Left ventricle myocardium inferior (tissue), 1 donor: ENCODE measurements around the gene KRT31. TPM values are rescaled to one million over a fixed set of nuclear protein-coding genes. Genes with fewer than 3 reads are reported as not detected.
"Not testable (repeated sequence)": the region's sequence is repeated elsewhere in the genome, so short reads cannot be mapped to it uniquely, and the experiment has no call there.

Source experiments
- DNase-seq: peaks from one replicate; pipeline ENCODE4 v3.0.0-alpha.2; 2020
- H3K27ac ChIP-seq: fragments of 200-600 bp; replicated peaks from 2 replicates; pipeline ENCODE4 v1.8.0; 2021
- H3K27me3 ChIP-seq: fragments of 200-600 bp; 2 replicates; pipeline ENCODE4 v1.8.0; 2021; ENCODE audit warnings: low read depth
- H3K36me3 ChIP-seq: fragments of 200-600 bp; 2 replicates; pipeline ENCODE4 v1.8.0; 2021
- H3K4me1 ChIP-seq: fragments of 200-600 bp; 2 replicates; pipeline ENCODE4 v1.8.0; 2021
- H3K4me3 ChIP-seq: fragments of 200-600 bp; 2 replicates; pipeline ENCODE4 v1.8.0; 2021; ENCODE audit warnings: mild to moderate bottlenecking, moderate library complexity
- H3K9me3 ChIP-seq: fragments of 200-600 bp; replicated peaks from 2 replicates; pipeline ENCODE4 v1.8.0; 2021
- intact Hi-C: fragments of 100-400 bp; cut with micrococcal nuclease; formaldehyde crosslinking; loops from one replicate; pipeline ENCODE4 v1.11.0; 2022
- total RNA-seq: library from RNA; stranded (reverse); fragmentation: NEBNext Ultra II Directional; extraction: Animal tissue kit (Norgen Biotek cat#: 25700); gene quantifications from one replicate; pipeline ENCODE4 v1.2.1, GENCODE V29; 2021
- TF ChIP-seq, protein P1 (sequence below): fragments of 200-600 bp; IDR thresholded peaks from 2 replicates; pipeline ENCODE4 v1.8.0; 2021; ENCODE audit warnings: antibody characterized with exemption, mild to moderate bottlenecking, borderline replicate concordance
- donor health status: DM: no; HTN: yes; CAD: no; lungs with severe emphysema.

The KRT31 gene
- total RNA-seq, 1 donor from 2014 or later = not detected

DNA sequence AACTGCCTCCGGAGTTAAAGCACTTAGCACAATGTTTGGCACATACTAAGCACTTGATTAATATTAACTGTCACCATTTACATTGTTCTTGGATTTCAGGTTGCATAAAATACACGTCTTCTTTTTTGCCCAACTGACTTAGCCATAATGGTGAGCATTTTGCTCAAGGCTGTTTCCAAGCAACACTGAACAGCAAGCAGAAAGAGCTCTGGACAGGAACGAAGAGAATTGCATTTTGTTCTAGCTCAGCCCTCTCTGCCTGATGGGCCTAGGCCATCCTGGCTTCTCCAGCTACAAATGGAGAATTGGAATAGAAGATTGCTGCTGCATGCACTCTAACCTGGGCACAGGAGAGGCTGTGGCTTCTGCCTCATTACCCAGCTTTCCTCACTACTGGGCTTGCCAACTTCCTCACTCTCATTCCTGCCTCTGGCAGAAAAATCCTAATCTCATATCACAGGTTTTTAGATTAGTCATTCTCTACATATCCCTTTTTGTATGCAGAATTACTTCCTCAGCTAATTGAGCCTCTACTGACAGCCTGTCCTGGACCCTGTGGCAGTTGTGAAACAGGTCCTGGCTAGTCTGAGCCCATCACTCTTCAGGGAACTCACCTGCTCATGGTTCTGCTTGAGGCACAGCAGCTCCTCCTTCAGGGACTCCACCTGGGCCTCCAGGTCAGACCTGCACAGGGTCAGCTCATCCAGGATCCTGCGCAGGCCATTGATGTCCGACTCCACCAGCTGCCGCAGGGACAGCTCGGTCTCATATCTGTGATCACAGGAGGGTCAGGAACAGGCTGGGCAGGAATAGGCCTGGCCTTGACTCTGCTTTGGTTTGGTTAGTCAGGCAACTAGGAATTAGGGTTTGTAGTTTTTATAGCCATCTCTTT, 49.3 kb downstream of the KRT31 start:
- intact Hi-C loops = no loop called here
- no peaks in the 10 kb centered on the region for H3K36me3 ChIP-seq
- no peak overlapping the region for H3K27ac ChIP-seq
- TF ChIP-seq, protein P1, sequence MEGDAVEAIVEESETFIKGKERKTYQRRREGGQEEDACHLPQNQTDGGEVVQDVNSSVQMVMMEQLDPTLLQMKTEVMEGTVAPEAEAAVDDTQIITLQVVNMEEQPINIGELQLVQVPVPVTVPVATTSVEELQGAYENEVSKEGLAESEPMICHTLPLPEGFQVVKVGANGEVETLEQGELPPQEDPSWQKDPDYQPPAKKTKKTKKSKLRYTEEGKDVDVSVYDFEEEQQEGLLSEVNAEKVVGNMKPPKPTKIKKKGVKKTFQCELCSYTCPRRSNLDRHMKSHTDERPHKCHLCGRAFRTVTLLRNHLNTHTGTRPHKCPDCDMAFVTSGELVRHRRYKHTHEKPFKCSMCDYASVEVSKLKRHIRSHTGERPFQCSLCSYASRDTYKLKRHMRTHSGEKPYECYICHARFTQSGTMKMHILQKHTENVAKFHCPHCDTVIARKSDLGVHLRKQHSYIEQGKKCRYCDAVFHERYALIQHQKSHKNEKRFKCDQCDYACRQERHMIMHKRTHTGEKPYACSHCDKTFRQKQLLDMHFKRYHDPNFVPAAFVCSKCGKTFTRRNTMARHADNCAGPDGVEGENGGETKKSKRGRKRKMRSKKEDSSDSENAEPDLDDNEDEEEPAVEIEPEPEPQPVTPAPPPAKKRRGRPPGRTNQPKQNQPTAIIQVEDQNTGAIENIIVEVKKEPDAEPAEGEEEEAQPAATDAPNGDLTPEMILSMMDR = no peak
- no peaks in the 10 kb centered on the region for H3K4me1 ChIP-seq
- no peak for DNase-seq
- no peak overlapping the region for H3K4me3 ChIP-seq
- H3K9me3 ChIP-seq = peaks cover 1% of the 10 kb centered on the region
- peaks cover 41% of the 10 kb centered on the region for H3K27me3 ChIP-seq

DNA sequence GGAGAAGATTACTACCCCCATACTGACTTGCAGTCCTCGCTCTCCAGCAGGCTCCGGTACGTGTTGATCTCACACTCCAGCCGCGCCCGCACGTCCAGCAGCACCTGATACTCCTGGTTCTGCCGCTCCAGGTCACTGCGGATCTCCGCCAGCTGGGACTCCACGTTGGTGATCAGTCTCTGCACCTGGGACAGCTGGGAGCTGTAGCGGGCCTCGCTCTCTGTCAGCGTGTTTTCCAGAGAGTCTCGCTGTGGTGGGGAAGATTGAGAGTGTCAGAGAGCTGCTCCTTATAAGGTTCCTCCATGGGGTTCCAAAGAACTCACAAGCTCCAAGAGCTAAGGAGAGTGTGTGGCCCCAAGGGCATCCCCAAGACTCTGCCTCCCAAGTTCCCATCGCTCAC, 51.0 kb downstream of the KRT31 start:
- H3K4me1 ChIP-seq, H3K27ac ChIP-seq, H3K4me3 ChIP-seq, H3K36me3 ChIP-seq, DNase-seq, intact Hi-C loops: not testable (repeated sequence)
- H3K27me3 ChIP-seq = peaks cover 39% of the 10 kb centered on the region
- H3K9me3 ChIP-seq = peaks cover 18% of the 10 kb centered on the region

DNA sequence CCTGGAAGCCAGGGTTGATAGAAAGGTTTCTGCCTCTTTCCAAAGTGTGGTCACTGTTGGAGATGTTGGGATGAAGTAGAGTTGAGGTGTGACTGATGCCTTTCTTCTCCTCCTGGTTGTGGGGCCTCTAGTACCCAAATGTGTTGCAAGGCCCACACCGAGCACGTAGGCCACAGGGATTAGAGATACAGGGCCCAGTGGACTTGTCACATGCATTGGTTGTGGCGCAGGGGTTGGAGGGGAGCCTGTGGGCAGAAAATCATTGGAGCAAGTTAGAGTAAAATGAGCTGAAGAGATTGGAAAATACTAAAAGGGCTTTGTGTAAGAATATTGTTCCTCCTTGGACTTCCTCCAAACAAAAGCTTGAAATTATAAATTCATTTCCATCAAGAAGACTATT, 51.4 kb downstream of the KRT31 start:
- peaks cover 41% of the 10 kb centered on the region for H3K27me3 ChIP-seq
- peaks cover 19% of the 10 kb centered on the region for H3K9me3 ChIP-seq
- TF ChIP-seq, protein P1 = no peak
- H3K36me3 ChIP-seq = no peaks in the 10 kb centered on the region
- no peak for DNase-seq
- intact Hi-C loops = no loop called here
- H3K4me3 ChIP-seq = no peak overlapping the region
- H3K27ac ChIP-seq = no peak overlapping the region
- no peaks in the 10 kb centered on the region for H3K4me1 ChIP-seq

Other genes starting within 250 kb of the KRT31 start
- gene KRTAP4-5, start 247.8 kb downstream of the KRT31 start, total RNA-seq = not detected
- gene KRTAP4-4, start 236.9 kb downstream of the KRT31 start, total RNA-seq = not detected
- gene KRTAP4-3, start 229.4 kb downstream of the KRT31 start, total RNA-seq = not detected
- not detected for gene KRTAP4-2, start 219.4 kb downstream of the KRT31 start, total RNA-seq
- gene KRTAP4-1, start 212.7 kb downstream of the KRT31 start, total RNA-seq = not detected
- not detected for gene KRTAP9-1, start 207.7 kb downstream of the KRT31 start, total RNA-seq
- gene KRTAP9-2, start 171.0 kb downstream of the KRT31 start, total RNA-seq = not detected
- not detected for gene KRTAP9-3, start 165.2 kb downstream of the KRT31 start, total RNA-seq
- gene KRTAP9-8, start 159.6 kb downstream of the KRT31 start, total RNA-seq = not detected
- gene KRTAP9-4, start 147.9 kb downstream of the KRT31 start, total RNA-seq = not detected
- not detected for gene KRTAP9-9, start 142.2 kb downstream of the KRT31 start, total RNA-seq
- gene KRTAP9-6, start 132.2 kb downstream of the KRT31 start, total RNA-seq = not detected
- not detected for gene KRTAP9-7, start 121.9 kb downstream of the KRT31 start, total RNA-seq
- not detected for gene KRTAP29-1, start 94.8 kb downstream of the KRT31 start, total RNA-seq
- not detected for gene KRTAP16-1, start 88.3 kb downstream of the KRT31 start, total RNA-seq
- not detected for gene KRTAP17-1, start 81.9 kb downstream of the KRT31 start, total RNA-seq
- not detected for gene KRT33A, start 46.8 kb downstream of the KRT31 start, total RNA-seq
- not detected for gene KRT33B, start 27.8 kb downstream of the KRT31 start, total RNA-seq
- not detected for gene KRT34, start 15.3 kb downstream of the KRT31 start, total RNA-seq
- not detected for gene KRT37, start 27.0 kb upstream of the KRT31 start, total RNA-seq
- not detected for gene KRT38, start 43.4 kb upstream of the KRT31 start, total RNA-seq
- gene KRT32, start 69.8 kb upstream of the KRT31 start, total RNA-seq = 0.22 TPM
- not detected for gene KRT35, start 83.5 kb upstream of the KRT31 start, total RNA-seq
- gene KRT36, start 92.3 kb upstream of the KRT31 start, total RNA-seq = not detected
- gene KRT13, start 108.0 kb upstream of the KRT31 start, total RNA-seq = not detected
- gene KRT15, start 121.3 kb upstream of the KRT31 start, total RNA-seq = not detected
- gene KRT19, start 130.7 kb upstream of the KRT31 start, total RNA-seq = 0.60 TPM
- gene KRT9, start 174.5 kb upstream of the KRT31 start, total RNA-seq = not detected
- gene KRT14, start 189.3 kb upstream of the KRT31 start, total RNA-seq = not detected
- gene KRT16, start 215.2 kb upstream of the KRT31 start, total RNA-seq = not detected
- gene KRT17, start 227.0 kb upstream of the KRT31 start, total RNA-seq = not detected